ENCODE data around the gene MCM3. TPM values are rescaled to one million over a fixed set of nuclear protein-coding genes. Genes with fewer than 3 reads are reported as not detected.
A peak's percentile ranks its signal among the peaks of the same experiment; 100 is the strongest.

Gene MCM3
- total RNA-seq, 4 donors from 2014 or later, result 33.2 to 67.1 (median 35.1) TPM

DNA sequence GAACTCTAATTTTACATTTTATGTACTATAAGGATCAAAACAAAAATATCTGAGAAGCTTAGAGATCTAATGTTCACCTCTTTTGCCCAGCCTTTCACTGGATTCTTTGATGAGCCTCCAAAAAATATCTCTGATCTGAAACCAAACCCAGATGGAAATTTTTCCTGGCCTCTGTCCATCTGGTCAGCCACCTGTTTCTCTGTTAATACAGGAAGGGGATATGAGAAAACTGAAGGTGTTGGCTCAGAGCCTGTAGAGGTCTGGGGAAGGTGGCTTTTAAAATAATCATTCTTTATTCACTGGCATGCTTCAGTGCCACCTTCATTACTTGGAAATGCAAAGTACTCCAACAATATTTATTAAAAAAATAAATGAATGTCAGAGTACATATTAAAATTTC, 8.5 kb upstream of the MCM3 start:
- no peak for TF ChIP-seq POLR2A (IDR thresholded peaks at IDR 0.05)
- TF ChIP-seq CTCF (IDR thresholded peaks at IDR 0.05), result no peak
- no peak for TF ChIP-seq EP300 (IDR thresholded peaks at IDR 0.05)
- Histone ChIP-seq H3K27me3 (no peaks in the 10 kb centered on the region), H3K27ac (no peak overlapping the region), H3K4me3 (no peak overlapping the region), H3K4me1 (peaks cover 0 to 4% (median 0%) of the 10 kb centered on the region in 4 donors), H3K36me3 (no peaks in the 10 kb centered on the region), H3K9me3 (no peaks in the 10 kb centered on the region)
- no peak for DNase-seq (ENCODE audit: low spot score in 2 of 2)

DNA sequence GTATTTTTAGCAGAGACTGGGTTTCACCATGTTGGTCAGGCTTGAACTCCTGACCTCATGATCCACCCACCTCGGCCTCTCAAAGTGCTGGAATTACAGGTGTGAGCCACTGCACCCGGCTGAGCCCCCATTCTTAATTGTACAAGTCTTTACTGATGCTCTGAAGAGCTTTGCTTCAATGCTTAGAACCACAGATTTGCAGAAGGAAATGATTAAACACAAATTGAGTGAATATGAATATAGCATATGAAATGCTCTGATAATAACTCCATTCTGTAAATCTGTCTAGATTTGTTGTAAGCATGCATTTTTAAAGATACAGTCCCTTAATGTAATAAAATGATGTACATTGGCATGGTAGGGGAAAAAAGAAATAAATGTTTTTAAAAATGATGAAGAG, 4.3 kb upstream of the MCM3 start:
- H3K9me3 ChIP-seq, result no peaks in the 10 kb centered on the region
- H3K27ac ChIP-seq, result no peak overlapping the region
- no peak overlapping the region for H3K4me3 ChIP-seq
- WGBS, 2 donors, result 84 to 100% methylated on average over 2 of the region's 2 CpGs
- no peak for DNase-seq (ENCODE audit: low spot score in 2 of 2)
- no peaks in the 10 kb centered on the region for H3K27me3 ChIP-seq
- peaks cover 0 to 28% (median 7%) of the 10 kb centered on the region in 4 donors for H3K4me1 ChIP-seq
- H3K36me3 ChIP-seq, result no peaks in the 10 kb centered on the region
- no peak for TF ChIP-seq CTCF (IDR thresholded peaks at IDR 0.05)
- TF ChIP-seq EP300 (IDR thresholded peaks at IDR 0.05), result no peak
- no peak for TF ChIP-seq POLR2A (IDR thresholded peaks at IDR 0.05)

- TF ChIP-seq POLR2A (IDR thresholded peaks at IDR 0.05) (no peak), EP300 (IDR thresholded peaks at IDR 0.05) (no peak), CTCF (IDR thresholded peaks at IDR 0.05) (no peak)
- H3K4me1 ChIP-seq, result peaks cover 0 to 35% (median 12%) of the 10 kb centered on the region in 4 donors
- H3K36me3 ChIP-seq, result no peaks in the 10 kb centered on the region
- H3K27me3 ChIP-seq, result no peaks in the 10 kb centered on the region
- no peak for DNase-seq (ENCODE audit: low spot score in 2 of 2)
- no peak overlapping the region for H3K4me3 ChIP-seq
- 88 to 91% methylated on average over 7 of the region's 7 CpGs for WGBS, 2 donors
- H3K9me3 ChIP-seq, result no peaks in the 10 kb centered on the region
- H3K27ac ChIP-seq, result no peak overlapping the region
Observed at GRCh38 chr6:52288216-52288615, 3.7 kb upstream of the MCM3 start.

DNA sequence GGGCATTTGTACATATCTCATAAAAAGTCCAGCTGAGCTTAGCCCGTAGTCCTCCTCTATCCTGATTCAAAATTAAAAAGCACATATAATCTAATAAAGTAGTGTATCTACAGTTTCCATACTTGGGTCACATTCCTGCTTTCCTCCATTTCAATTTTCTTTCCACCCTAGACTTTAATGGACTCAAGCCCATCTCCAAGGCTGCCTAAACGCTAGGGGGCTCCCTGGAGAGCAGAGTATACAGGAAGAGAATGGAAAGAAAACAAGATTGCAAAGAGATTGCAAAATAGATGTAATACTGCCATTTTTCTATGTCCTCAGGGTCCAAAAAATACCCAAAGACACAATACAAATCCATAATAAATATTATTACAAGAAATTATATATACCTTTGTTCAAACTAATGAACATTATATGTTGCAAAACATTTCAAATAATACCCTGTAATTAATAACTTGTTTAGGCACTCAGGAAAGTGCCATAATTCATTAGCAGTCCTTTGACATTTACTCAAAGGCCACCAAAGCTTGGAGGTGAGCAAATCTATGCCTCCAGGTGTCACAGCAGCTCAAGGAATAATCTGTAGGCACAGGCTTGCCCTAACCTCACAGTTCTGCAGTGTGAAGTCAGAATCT, 2.4 kb upstream of the MCM3 start:
- H3K4me1 ChIP-seq, result peaks cover 0 to 38% (median 12%) of the 10 kb centered on the region in 4 donors
- H3K36me3 ChIP-seq, result peaks cover 0 to 8% (median 0%) of the 10 kb centered on the region in 3 donors
- TF ChIP-seq POLR2A (IDR thresholded peaks at IDR 0.05) (no peak), EP300 (IDR thresholded peaks at IDR 0.05) (peak in 1 of 2 donors; percentile 15), CTCF (IDR thresholded peaks at IDR 0.05) (peak; percentile 42 to 73 (median 49))
- peak overlapping the region in 1 of 4 donors; percentile 10 for H3K27ac ChIP-seq
- 9 to 17% methylated on average over 2 of the region's 2 CpGs for WGBS, 2 donors
- no peaks in the 10 kb centered on the region for H3K27me3 ChIP-seq
- no peaks in the 10 kb centered on the region for H3K9me3 ChIP-seq
- no peak overlapping the region for H3K4me3 ChIP-seq
- peak; percentile 70 to 85 for DNase-seq (ENCODE audit: low spot score in 2 of 2)

GRCh38 chr6:52285177-52286068, 881 bp upstream of the MCM3 start:
- peaks cover 0 to 38% (median 12%) of the 10 kb centered on the region in 4 donors for H3K4me1 ChIP-seq
- H3K9me3 ChIP-seq, result no peaks in the 10 kb centered on the region
- TF ChIP-seq EP300 (IDR thresholded peaks at IDR 0.05) (peak in 1 of 2 donors; percentile 1), CTCF (IDR thresholded peaks at IDR 0.05) (peak in 1 of 5 experiments; percentile 16), POLR2A (IDR thresholded peaks at IDR 0.05) (no peak)
- peak overlapping the region; percentile 32 to 84 (median 63) for H3K4me3 ChIP-seq
- WGBS, 2 donors, result 14 to 17% methylated on average over 12 of the region's 12 CpGs
- H3K27me3 ChIP-seq, result no peaks in the 10 kb centered on the region
- H3K27ac ChIP-seq, result peak overlapping the region; percentile 32 to 74 (median 69)
- H3K36me3 ChIP-seq, result peaks cover 0 to 23% (median 0%) of the 10 kb centered on the region in 3 donors
- no peak for DNase-seq (ENCODE audit: low spot score in 2 of 2)

Measured in tibial nerve (tissue), 4 donors.